ENCODE measurements around the gene FRY. TPM values are rescaled to one million over a fixed set of nuclear protein-coding genes. Genes with fewer than 3 reads are reported as not detected.

The FRY gene
- total RNA-seq, 2 donors from 2014 or later, result 32.0 to 45.4 TPM

DNA sequence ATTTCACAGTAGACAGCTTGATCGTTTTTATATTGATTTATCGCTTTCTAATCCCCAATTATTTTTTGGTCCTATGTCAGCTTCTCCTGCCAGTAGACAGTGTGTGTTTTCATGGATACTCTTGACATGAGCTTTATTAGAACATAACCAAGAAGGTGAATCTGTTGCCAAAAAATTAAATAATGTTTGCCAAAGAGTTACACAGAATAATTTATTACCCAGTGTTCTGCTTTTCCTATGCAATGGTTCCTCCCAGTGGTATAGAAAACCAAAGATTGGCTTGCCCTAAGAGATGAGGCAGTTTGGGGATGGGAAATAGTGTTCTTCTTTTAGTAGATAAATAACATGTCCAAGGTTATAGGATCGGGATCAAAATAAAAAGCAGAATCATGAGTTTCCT lies 8.5 kb upstream of the FRY start:
- WGBS, 2 donors, result 58 to 64% methylated on average over 3 of the region's 3 CpGs
- intact Hi-C loops (cut with DNase I), result no loop called here
- H3K4me3 ChIP-seq, result no peak overlapping the region

DNA sequence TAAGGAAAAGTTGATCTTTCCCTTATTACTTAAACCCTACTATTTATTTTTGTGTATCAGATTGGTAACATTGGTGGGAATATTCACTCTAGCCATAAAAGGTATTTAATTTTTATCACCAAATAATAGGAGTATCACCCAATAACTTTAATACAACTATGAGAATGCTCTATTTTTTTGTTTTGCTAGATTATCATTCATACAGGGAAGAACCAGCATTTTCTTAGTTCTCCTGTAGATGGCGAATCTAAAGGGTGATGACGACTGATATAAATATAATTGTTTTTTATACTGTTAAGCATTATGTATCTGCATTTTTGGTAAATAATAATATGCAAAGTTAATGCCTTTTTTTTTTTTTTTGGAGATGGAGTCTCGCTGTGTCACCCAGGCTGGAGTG lies 7.9 kb upstream of the FRY start:
- Histone ChIP-seq H3K4me1 (peaks cover 6% of the 10 kb centered on the region), H3K4me3 (no peak overlapping the region), H3K27me3 (no peaks in the 10 kb centered on the region), H3K27ac (no peak overlapping the region), H3K36me3 (replicated peaks in 1 of 2; ENCODE audit: insufficient read depth in 1 of 2, low read depth in 2 of 2) (no peaks in the 10 kb centered on the region), H3K9me3 (no peaks in the 10 kb centered on the region)
- DNase-seq (no peak), ATAC-seq (no peak)
- 84 to 93% methylated on average over 3 of the region's 3 CpGs for WGBS, 2 donors
- intact Hi-C loops (cut with DNase I), result no loop called here
- TF ChIP-seq POLR2A (IDR thresholded peaks at IDR 0.05), result no peak
- TF ChIP-seq, protein P1, sequence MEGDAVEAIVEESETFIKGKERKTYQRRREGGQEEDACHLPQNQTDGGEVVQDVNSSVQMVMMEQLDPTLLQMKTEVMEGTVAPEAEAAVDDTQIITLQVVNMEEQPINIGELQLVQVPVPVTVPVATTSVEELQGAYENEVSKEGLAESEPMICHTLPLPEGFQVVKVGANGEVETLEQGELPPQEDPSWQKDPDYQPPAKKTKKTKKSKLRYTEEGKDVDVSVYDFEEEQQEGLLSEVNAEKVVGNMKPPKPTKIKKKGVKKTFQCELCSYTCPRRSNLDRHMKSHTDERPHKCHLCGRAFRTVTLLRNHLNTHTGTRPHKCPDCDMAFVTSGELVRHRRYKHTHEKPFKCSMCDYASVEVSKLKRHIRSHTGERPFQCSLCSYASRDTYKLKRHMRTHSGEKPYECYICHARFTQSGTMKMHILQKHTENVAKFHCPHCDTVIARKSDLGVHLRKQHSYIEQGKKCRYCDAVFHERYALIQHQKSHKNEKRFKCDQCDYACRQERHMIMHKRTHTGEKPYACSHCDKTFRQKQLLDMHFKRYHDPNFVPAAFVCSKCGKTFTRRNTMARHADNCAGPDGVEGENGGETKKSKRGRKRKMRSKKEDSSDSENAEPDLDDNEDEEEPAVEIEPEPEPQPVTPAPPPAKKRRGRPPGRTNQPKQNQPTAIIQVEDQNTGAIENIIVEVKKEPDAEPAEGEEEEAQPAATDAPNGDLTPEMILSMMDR (IDR thresholded peaks at IDR 0.05), result no peak

More for the DNA sequence above, 8.5 kb upstream of the FRY start:
- no peak for DNase-seq
- Histone ChIP-seq H3K36me3 (replicated peaks in 1 of 2; ENCODE audit: insufficient read depth in 1 of 2, low read depth in 2 of 2) (no peaks in the 10 kb centered on the region), H3K9me3 (no peaks in the 10 kb centered on the region), H3K27me3 (no peaks in the 10 kb centered on the region), H3K4me1 (peaks cover 4% of the 10 kb centered on the region), H3K27ac (no peak overlapping the region)
- TF ChIP-seq POLR2A (IDR thresholded peaks at IDR 0.05), result no peak
- TF ChIP-seq, protein P1 (IDR thresholded peaks at IDR 0.05), result no peak
- ATAC-seq, result no peak

DNA sequence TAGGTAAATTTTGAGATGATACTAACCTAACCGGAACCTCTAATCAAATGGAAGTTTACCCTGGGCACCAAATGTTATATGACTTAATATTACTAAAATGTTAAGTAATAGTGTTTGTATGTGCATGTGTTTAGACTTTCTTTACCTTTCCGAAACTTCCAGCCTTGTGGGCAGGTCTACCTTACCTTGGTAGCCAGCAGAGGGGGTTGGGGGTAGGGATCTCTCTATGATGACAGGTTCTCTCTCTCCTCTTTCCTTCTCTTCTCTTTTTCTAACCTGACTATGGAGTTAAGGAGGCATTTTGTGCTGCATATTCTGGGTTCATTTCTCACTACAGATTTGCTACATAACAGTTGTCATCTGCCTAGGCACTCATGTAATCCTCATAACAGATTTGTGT lies 6.8 kb upstream of the FRY start:
- no peak for ATAC-seq
- no peak for DNase-seq
- Histone ChIP-seq H3K4me3 (no peak overlapping the region), H3K27me3 (no peaks in the 10 kb centered on the region), H3K9me3 (no peaks in the 10 kb centered on the region), H3K27ac (no peak overlapping the region), H3K4me1 (peaks cover 10% of the 10 kb centered on the region), H3K36me3 (replicated peaks in 1 of 2; ENCODE audit: insufficient read depth in 1 of 2, low read depth in 2 of 2) (no peaks in the 10 kb centered on the region)
- TF ChIP-seq POLR2A (IDR thresholded peaks at IDR 0.05), result no peak
- TF ChIP-seq, protein P1 (IDR thresholded peaks at IDR 0.05), result no peak
- 84 to 91% methylated on average over 2 of the region's 2 CpGs for WGBS, 2 donors
- intact Hi-C loops (cut with DNase I), result no loop called here

DNA sequence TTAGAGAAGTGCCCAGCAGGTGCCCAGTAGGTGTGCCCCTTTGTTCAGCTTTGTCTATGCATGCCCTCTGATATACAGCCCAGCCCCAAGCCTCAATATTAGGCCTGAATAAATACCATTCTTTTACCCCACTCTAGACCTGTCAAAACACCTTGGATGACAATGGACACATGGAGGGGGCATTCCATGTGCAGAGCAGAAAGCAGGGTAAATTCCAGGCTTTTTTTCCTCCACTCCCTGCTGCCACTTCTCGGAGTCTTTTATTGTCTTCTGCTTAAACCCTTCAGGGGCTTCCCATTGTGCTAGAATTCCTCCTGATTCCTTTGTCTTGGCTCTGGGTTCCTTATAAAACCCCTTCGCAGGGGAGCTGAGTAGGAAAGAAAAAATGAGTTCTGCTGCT lies 5.8 kb upstream of the FRY start:
- 95 to 96% methylated on average over 2 of the region's 2 CpGs for WGBS, 2 donors
- TF ChIP-seq, protein P1 (IDR thresholded peaks at IDR 0.05), result no peak
- TF ChIP-seq POLR2A (IDR thresholded peaks at IDR 0.05), result no peak
- H3K9me3 ChIP-seq, result no peaks in the 10 kb centered on the region
- peaks cover 13% of the 10 kb centered on the region for H3K4me1 ChIP-seq
- intact Hi-C loops (cut with DNase I), result no loop called here
- H3K4me3 ChIP-seq, result no peak overlapping the region
- H3K27ac ChIP-seq, result no peak overlapping the region
- H3K27me3 ChIP-seq, result no peaks in the 10 kb centered on the region
- no peaks in the 10 kb centered on the region for H3K36me3 ChIP-seq (replicated peaks in 1 of 2; ENCODE audit: insufficient read depth in 1 of 2, low read depth in 2 of 2)
- no peak for ATAC-seq
- DNase-seq, result no peak

DNA sequence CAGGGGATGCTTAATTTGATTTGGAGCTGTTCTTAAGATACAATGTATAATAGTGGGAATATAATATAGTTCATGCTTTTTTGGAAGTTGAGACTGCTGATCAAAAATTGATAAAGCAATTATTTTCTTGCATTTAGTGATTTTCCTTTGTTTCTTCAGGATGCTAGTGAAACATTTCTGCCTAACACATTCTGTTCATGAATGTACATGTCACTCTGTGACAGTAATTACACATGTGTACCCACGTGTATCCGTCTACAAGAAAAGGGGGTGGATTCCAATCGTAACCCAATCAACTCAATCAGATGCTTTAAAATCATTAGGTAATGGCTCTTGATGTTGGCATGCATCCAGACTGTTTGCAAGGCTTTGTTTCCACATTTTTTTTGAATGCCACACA lies 5.0 kb upstream of the FRY start:
- Histone ChIP-seq H3K4me1 (peaks cover 13% of the 10 kb centered on the region), H3K36me3 (replicated peaks in 1 of 2; ENCODE audit: insufficient read depth in 1 of 2, low read depth in 2 of 2) (no peaks in the 10 kb centered on the region), H3K27ac (no peak overlapping the region), H3K9me3 (no peaks in the 10 kb centered on the region), H3K4me3 (no peak overlapping the region), H3K27me3 (no peaks in the 10 kb centered on the region)
- ATAC-seq (no peak), DNase-seq (no peak)
- 74 to 85% methylated on average over 3 of the region's 3 CpGs for WGBS, 2 donors
- no peak for TF ChIP-seq POLR2A (IDR thresholded peaks at IDR 0.05)
- TF ChIP-seq, protein P1 (IDR thresholded peaks at IDR 0.05), result no peak
- intact Hi-C loops (cut with DNase I), result no loop called here
